Colon (tissue), 2 donors: Measurements from ENCODE around the gene ADCY10.
"Not testable (repeated sequence)": the region's sequence is repeated elsewhere in the genome, so short reads cannot be mapped to it uniquely, and the experiment has no call there.

ENCODE experiments used
- FAIRE-seq: peaks from 2 replicates; lab custom pipeline; 2012; peaks lifted over from hg19 to GRCh38; lab: Jason Lieb, UNC
- donor health status: control.
- donor health status: control.

The ADCY10 gene

GRCh38 chr1:167849666-167850065, 64.3 kb downstream of the ADCY10 start:
- FAIRE-seq, result no peak

- no peak for FAIRE-seq
Observed at GRCh38 chr1:167842872-167843271, 71.1 kb downstream of the ADCY10 start.

GRCh38 chr1:167841530-167841929, 72.4 kb downstream of the ADCY10 start:
- FAIRE-seq, result no peak

GRCh38 chr1:167839009-167839408, 74.9 kb downstream of the ADCY10 start:
- FAIRE-seq, result no peak

- FAIRE-seq, result no peak
Observed at GRCh38 chr1:167837326-167837725, 76.6 kb downstream of the ADCY10 start.

GRCh38 chr1:167836197-167836596, 77.7 kb downstream of the ADCY10 start:
- no peak for FAIRE-seq

- no peak for FAIRE-seq
Observed at GRCh38 chr1:167833904-167834303, 80.0 kb downstream of the ADCY10 start.

- FAIRE-seq, result no peak
Observed at GRCh38 chr1:167832693-167833092, 81.2 kb downstream of the ADCY10 start.

GRCh38 chr1:167830668-167831067, 83.3 kb downstream of the ADCY10 start:
- not testable (repeated sequence) for FAIRE-seq

- FAIRE-seq, result no peak
Observed at GRCh38 chr1:167829868-167830267, 84.1 kb downstream of the ADCY10 start.

- no peak for FAIRE-seq
Observed at GRCh38 chr1:167826127-167826526, 87.8 kb downstream of the ADCY10 start.

GRCh38 chr1:167825419-167826079, 88.4 kb downstream of the ADCY10 start:
- no peak for FAIRE-seq

- no peak for FAIRE-seq
Observed at GRCh38 chr1:167824163-167824794, 89.7 kb downstream of the ADCY10 start.

GRCh38 chr1:167821969-167822685, 91.8 kb downstream of the ADCY10 start:
- FAIRE-seq, result no peak

- no peak for FAIRE-seq
Observed at GRCh38 chr1:167821356-167821685, 92.6 kb downstream of the ADCY10 start.

- no peak for FAIRE-seq
Observed at GRCh38 chr1:167820684-167821355, 93.1 kb downstream of the ADCY10 start.

- FAIRE-seq, result no peak
Observed at GRCh38 chr1:167819849-167820683, 93.9 kb downstream of the ADCY10 start.

- FAIRE-seq, result no peak
Observed at GRCh38 chr1:167815650-167816049, 98.3 kb downstream of the ADCY10 start.

- FAIRE-seq, result no peak
Observed at GRCh38 chr1:167812972-167813371, 101.0 kb downstream of the ADCY10 start.

GRCh38 chr1:167808690-167809089, 105.2 kb downstream of the ADCY10 start:
- FAIRE-seq, result no peak

GRCh38 chr1:167808104-167808503, 105.8 kb downstream of the ADCY10 start:
- FAIRE-seq, result no peak

GRCh38 chr1:167806676-167807075, 107.3 kb downstream of the ADCY10 start:
- FAIRE-seq, result not testable (repeated sequence)
